H1 (cell line): Measurements from ENCODE around the gene PKM. TPM values are rescaled to one million over a fixed set of nuclear protein-coding genes. Genes with fewer than 3 reads are reported as not detected.

Experiments
- CHD1 ChIP-seq: IDR thresholded peaks from 2 replicates; pipeline ENCODE4 v1.6.1; 2012; ENCODE audit warnings: low read depth, low read length, improper control_type of control experiment
- CREB1 ChIP-seq: IDR thresholded peaks from 2 replicates; pipeline ENCODE4 v1.6.1; 2012; ENCODE audit warnings: inconsistent platforms
- KDM5A ChIP-seq: fragments of 200-600 bp; IDR thresholded peaks from 2 replicates; pipeline ENCODE4 v1.7.1; 2012; ENCODE audit warnings: mild to moderate bottlenecking, low read length, inconsistent platforms, mixed read lengths
- NANOG ChIP-seq: IDR thresholded peaks from 2 replicates; pipeline ENCODE4 v1.6.1; 2011; ENCODE audit warnings: low read length, low read depth, mild to moderate bottlenecking, inconsistent platforms; ENCODE audit not compliant: insufficient read depth, poor library complexity, severe bottlenecking
- NRF1 ChIP-seq: IDR thresholded peaks from 2 replicates; pipeline ENCODE4 v1.6.1; 2011; ENCODE audit warnings: mild to moderate bottlenecking, low read depth, low read length, improper control_type of control experiment
- RFX5 ChIP-seq: IDR thresholded peaks from 2 replicates; pipeline ENCODE4 v1.6.1; 2011; ENCODE audit warnings: low read depth, low read length, improper control_type of control experiment, borderline replicate concordance
- SIX5 ChIP-seq: IDR thresholded peaks from 2 replicates; pipeline ENCODE4 v1.6.1; 2011; ENCODE audit warnings: mild to moderate bottlenecking, low read depth, low read length
- SP2 ChIP-seq: IDR thresholded peaks from 2 replicates; pipeline ENCODE4 v1.6.1; 2012; ENCODE audit warnings: mild to moderate bottlenecking, low read length, inconsistent platforms
- polyA plus RNA-seq, 7 experiments: library from polyadenylated mRNA; depleted of rRNA in 3 of 7; stranded (reverse) in 5 of 7; unstranded in 2 of 7; fragments of >200 nt in 5 of 7; fragments of 200-250 nt in 2 of 7; gene quantifications; 1 replicate in 5 of 7; 2 replicates in 1 of 7; 4 replicates in 1 of 7; pipeline versions ENCODE4 v1.2.1 to v1.2.3, GENCODE V29; 2011 to 2013; ENCODE audit warnings: missing spikeins in 2 of 7, mixed read lengths in 2 of 7
- total RNA-seq: library from RNA; stranded (reverse); fragmentation: NEBNext Ultra II Directional; extraction: Animal tissue kit (Norgen Biotek cat#: 25700); gene quantifications from 2 replicates; pipeline ENCODE4 v1.2.1, GENCODE V29; 2021
- TF ChIP-seq, protein P1 (sequence below): IDR thresholded peaks from 2 replicates; pipeline ENCODE4 v1.6.1; 2012; ENCODE audit warnings: inconsistent platforms
- TF ChIP-seq, protein P2 (sequence below): fragments of 300-600 bp; sonication (generic); IDR thresholded peaks from 2 replicates; pipeline ENCODE4 v1.7.1; 2012; ENCODE audit warnings: low read length, moderate library complexity, mild to moderate bottlenecking, inconsistent platforms; ENCODE audit not compliant: insufficient replicate concordance

The PKM gene
- total and polyA plus RNA-seq, 2 of the 8 experiments (the other 6 are each of a cell fraction or from before 2014, with no cell fraction given), result 780 to 856 TPM

DNA sequence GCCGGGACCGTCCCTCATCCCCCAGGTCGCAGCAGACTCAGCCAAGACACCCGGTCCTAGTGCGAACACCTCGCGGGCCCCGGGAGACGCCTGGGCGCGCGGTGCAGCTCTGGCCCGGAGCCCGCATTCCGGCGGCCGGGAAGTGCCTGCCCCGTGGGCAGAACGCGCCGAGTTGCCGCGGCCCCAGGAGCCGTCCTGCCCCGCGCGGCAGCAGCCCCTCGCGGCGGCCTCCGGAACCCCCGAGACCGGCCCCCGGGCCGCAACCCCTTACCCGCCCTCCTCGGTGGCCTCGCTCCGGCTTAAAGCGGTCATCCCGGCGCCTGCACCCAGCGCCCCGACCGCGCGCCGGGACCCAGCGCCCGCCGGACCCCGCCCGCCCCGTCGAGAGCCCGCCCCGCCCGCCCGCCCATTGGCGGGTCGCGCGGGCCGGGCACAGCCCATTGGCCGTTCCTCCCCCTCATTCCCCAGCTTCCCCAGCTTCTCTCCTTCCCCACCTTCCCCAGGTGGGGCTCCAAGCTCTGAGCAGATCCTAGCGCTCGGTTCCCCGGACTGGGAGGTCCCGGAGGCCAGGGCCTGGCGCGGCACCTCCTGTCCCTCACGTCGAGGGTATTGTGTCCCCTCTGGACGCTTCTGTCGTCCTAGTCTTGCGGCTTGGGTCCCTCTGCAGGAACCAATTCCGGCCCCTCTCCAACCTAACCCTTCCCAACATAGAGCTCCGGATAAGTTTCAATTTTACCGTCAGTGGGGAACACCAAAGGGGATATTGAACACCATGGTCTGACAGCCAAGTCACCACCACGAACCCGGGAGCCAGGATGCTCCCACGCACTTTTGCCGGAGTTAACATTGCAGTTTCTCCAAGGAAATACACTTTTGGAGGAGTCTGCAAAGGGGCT lies 33.3 kb downstream of the PKM start, which contains the start of gene GRAMD2A (continued):
- TF ChIP-seq CHD1 (no peak), RFX5 (no peak), NRF1 (no peak), KDM5A (no peak), SP2 (no peak), NANOG (no peak), SIX5 (no peak), CREB1 (no peak)
- TF ChIP-seq, protein P1, sequence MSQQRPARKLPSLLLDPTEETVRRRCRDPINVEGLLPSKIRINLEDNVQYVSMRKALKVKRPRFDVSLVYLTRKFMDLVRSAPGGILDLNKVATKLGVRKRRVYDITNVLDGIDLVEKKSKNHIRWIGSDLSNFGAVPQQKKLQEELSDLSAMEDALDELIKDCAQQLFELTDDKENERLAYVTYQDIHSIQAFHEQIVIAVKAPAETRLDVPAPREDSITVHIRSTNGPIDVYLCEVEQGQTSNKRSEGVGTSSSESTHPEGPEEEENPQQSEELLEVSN, result peak; percentile 72
- TF ChIP-seq, protein P2, sequence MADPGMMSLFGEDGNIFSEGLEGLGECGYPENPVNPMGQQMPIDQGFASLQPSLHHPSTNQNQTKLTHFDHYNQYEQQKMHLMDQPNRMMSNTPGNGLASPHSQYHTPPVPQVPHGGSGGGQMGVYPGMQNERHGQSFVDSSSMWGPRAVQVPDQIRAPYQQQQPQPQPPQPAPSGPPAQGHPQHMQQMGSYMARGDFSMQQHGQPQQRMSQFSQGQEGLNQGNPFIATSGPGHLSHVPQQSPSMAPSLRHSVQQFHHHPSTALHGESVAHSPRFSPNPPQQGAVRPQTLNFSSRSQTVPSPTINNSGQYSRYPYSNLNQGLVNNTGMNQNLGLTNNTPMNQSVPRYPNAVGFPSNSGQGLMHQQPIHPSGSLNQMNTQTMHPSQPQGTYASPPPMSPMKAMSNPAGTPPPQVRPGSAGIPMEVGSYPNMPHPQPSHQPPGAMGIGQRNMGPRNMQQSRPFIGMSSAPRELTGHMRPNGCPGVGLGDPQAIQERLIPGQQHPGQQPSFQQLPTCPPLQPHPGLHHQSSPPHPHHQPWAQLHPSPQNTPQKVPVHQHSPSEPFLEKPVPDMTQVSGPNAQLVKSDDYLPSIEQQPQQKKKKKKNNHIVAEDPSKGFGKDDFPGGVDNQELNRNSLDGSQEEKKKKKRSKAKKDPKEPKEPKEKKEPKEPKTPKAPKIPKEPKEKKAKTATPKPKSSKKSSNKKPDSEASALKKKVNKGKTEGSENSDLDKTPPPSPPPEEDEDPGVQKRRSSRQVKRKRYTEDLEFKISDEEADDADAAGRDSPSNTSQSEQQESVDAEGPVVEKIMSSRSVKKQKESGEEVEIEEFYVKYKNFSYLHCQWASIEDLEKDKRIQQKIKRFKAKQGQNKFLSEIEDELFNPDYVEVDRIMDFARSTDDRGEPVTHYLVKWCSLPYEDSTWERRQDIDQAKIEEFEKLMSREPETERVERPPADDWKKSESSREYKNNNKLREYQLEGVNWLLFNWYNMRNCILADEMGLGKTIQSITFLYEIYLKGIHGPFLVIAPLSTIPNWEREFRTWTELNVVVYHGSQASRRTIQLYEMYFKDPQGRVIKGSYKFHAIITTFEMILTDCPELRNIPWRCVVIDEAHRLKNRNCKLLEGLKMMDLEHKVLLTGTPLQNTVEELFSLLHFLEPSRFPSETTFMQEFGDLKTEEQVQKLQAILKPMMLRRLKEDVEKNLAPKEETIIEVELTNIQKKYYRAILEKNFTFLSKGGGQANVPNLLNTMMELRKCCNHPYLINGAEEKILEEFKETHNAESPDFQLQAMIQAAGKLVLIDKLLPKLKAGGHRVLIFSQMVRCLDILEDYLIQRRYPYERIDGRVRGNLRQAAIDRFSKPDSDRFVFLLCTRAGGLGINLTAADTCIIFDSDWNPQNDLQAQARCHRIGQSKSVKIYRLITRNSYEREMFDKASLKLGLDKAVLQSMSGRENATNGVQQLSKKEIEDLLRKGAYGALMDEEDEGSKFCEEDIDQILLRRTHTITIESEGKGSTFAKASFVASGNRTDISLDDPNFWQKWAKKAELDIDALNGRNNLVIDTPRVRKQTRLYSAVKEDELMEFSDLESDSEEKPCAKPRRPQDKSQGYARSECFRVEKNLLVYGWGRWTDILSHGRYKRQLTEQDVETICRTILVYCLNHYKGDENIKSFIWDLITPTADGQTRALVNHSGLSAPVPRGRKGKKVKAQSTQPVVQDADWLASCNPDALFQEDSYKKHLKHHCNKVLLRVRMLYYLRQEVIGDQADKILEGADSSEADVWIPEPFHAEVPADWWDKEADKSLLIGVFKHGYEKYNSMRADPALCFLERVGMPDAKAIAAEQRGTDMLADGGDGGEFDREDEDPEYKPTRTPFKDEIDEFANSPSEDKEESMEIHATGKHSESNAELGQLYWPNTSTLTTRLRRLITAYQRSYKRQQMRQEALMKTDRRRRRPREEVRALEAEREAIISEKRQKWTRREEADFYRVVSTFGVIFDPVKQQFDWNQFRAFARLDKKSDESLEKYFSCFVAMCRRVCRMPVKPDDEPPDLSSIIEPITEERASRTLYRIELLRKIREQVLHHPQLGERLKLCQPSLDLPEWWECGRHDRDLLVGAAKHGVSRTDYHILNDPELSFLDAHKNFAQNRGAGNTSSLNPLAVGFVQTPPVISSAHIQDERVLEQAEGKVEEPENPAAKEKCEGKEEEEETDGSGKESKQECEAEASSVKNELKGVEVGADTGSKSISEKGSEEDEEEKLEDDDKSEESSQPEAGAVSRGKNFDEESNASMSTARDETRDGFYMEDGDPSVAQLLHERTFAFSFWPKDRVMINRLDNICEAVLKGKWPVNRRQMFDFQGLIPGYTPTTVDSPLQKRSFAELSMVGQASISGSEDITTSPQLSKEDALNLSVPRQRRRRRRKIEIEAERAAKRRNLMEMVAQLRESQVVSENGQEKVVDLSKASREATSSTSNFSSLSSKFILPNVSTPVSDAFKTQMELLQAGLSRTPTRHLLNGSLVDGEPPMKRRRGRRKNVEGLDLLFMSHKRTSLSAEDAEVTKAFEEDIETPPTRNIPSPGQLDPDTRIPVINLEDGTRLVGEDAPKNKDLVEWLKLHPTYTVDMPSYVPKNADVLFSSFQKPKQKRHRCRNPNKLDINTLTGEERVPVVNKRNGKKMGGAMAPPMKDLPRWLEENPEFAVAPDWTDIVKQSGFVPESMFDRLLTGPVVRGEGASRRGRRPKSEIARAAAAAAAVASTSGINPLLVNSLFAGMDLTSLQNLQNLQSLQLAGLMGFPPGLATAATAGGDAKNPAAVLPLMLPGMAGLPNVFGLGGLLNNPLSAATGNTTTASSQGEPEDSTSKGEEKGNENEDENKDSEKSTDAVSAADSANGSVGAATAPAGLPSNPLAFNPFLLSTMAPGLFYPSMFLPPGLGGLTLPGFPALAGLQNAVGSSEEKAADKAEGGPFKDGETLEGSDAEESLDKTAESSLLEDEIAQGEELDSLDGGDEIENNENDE, result no peak
